Ishikawa (cell line): ENCODE results near the gene COX6B2.

ENCODE experiments used
- CEBPB ChIP-seq: IDR thresholded peaks from 2 replicates; pipeline ENCODE4 v1.6.1; 2012
- CREB1 ChIP-seq: IDR thresholded peaks from 2 replicates; pipeline ENCODE4 v1.6.1; 2012; ENCODE audit warnings: low read depth
- EGR1 ChIP-seq: IDR thresholded peaks from 2 replicates; pipeline ENCODE4 v1.6.1; 2012
- EP300 ChIP-seq: IDR thresholded peaks from 2 replicates; pipeline ENCODE4 v1.6.1; 2012; ENCODE audit warnings: borderline replicate concordance
- NFIC ChIP-seq: IDR thresholded peaks from 2 replicates; pipeline ENCODE4 v1.6.1; 2012
- RAD21 ChIP-seq: IDR thresholded peaks from 2 replicates; pipeline ENCODE4 v1.6.1; 2012; ENCODE audit warnings: low read depth
- TAF1 ChIP-seq: IDR thresholded peaks from 2 replicates; pipeline ENCODE4 v1.6.1; 2012; ENCODE audit warnings: low read depth, mild to moderate bottlenecking
- TEAD4 ChIP-seq: IDR thresholded peaks from 2 replicates; pipeline ENCODE4 v1.6.1; 2012
- YY1 ChIP-seq: IDR thresholded peaks from 2 replicates; pipeline ENCODE4 v1.6.1; 2012; ENCODE audit warnings: low read depth
- ZBTB7A ChIP-seq: IDR thresholded peaks from 2 replicates; pipeline ENCODE4 v1.6.1; 2012; ENCODE audit warnings: low read depth
- TF ChIP-seq, protein P1 (sequence below): IDR thresholded peaks from 2 replicates; pipeline ENCODE4 v1.6.1; 2012
- TF ChIP-seq, protein P2 (sequence below): IDR thresholded peaks from 2 replicates; pipeline ENCODE4 v1.6.1; 2012
- TF ChIP-seq, protein P3 (sequence below): IDR thresholded peaks from 2 replicates; pipeline ENCODE4 v1.6.1; 2012; ENCODE audit warnings: low read depth, mild to moderate bottlenecking

DNA sequence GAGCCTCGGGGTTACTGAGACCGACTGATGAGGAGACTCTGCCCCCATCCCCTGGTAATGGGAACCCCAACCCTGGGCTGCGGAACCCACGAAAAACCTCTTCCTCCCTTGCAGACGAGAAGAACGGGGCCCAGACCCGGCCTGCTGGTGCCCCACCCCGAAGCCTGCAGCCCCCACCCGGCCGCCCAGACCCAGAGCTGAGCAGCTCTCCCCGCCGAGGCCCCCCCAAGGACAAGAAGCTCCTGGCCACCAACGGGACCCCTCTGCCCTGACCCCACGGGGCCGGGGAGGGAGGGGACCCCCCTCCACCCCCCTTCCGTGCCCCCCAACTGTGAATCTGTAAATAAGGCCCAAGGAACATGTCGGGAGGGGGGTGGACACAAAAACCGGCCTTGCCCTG is 42.7 kb downstream of the COX6B2 start:
- TF ChIP-seq YY1 (no peak), RAD21 (no peak), EP300 (no peak), TAF1 (no peak), CEBPB (no peak), EGR1 (no peak), NFIC (no peak), CREB1 (no peak), TEAD4 (no peak), ZBTB7A (no peak)
- TF ChIP-seq, protein P1, sequence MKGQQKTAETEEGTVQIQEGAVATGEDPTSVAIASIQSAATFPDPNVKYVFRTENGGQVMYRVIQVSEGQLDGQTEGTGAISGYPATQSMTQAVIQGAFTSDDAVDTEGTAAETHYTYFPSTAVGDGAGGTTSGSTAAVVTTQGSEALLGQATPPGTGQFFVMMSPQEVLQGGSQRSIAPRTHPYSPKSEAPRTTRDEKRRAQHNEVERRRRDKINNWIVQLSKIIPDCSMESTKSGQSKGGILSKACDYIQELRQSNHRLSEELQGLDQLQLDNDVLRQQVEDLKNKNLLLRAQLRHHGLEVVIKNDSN, result no peak
- TF ChIP-seq, protein P2, sequence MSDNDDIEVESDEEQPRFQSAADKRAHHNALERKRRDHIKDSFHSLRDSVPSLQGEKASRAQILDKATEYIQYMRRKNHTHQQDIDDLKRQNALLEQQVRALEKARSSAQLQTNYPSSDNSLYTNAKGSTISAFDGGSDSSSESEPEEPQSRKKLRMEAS, result no peak
- TF ChIP-seq, protein P3, sequence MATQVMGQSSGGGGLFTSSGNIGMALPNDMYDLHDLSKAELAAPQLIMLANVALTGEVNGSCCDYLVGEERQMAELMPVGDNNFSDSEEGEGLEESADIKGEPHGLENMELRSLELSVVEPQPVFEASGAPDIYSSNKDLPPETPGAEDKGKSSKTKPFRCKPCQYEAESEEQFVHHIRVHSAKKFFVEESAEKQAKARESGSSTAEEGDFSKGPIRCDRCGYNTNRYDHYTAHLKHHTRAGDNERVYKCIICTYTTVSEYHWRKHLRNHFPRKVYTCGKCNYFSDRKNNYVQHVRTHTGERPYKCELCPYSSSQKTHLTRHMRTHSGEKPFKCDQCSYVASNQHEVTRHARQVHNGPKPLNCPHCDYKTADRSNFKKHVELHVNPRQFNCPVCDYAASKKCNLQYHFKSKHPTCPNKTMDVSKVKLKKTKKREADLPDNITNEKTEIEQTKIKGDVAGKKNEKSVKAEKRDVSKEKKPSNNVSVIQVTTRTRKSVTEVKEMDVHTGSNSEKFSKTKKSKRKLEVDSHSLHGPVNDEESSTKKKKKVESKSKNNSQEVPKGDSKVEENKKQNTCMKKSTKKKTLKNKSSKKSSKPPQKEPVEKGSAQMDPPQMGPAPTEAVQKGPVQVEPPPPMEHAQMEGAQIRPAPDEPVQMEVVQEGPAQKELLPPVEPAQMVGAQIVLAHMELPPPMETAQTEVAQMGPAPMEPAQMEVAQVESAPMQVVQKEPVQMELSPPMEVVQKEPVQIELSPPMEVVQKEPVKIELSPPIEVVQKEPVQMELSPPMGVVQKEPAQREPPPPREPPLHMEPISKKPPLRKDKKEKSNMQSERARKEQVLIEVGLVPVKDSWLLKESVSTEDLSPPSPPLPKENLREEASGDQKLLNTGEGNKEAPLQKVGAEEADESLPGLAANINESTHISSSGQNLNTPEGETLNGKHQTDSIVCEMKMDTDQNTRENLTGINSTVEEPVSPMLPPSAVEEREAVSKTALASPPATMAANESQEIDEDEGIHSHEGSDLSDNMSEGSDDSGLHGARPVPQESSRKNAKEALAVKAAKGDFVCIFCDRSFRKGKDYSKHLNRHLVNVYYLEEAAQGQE, result no peak
